HG02973 (cell line): ENCODE data around the gene ZNF827.
A peak's percentile ranks its signal among the peaks of the same experiment; 100 is the strongest.

Experiments used
- ATAC-seq: cut with Tn5 transposase; IDR thresholded peaks from one replicate; pipeline ENCODE4 v1.9.1; 2021; ENCODE audit warnings: moderate library complexity; ENCODE audit not compliant: unreplicated experiment

Gene ZNF827

DNA sequence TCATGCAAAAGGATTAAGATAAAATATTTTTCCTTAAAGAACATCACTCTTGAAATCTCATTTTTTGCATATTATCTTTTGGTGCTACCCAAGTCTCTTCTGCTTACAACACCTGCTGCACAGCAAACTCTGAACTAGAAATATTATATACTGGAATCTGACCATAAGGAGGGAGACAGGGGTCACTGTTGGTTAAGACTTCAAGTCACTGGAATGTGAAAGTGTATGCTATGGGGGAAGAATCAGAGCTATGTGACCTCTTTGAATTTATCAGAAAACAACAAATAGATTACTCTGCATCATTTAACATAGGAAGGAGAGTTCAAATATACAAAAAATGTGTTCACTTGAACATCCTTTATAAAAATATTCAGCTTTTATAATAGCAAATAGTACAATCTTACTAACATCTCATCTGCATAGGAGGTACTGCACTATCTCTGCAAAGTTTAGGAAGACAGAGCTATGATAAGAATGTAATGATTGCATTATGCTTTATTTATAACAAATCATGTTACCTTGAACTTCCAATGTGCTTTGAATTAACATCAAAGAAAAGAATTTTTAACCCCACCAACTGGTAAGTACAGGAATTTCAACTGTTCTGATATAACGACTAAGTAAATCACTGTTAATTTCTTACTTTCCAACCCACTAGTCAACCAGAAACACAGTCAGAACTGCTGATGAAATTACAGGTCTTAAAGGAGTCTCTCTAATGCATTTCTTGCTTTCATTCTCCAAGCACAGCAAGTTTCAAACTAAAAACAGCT lies 69.8 kb downstream of the ZNF827 start:
- ATAC-seq: peak; percentile 85

DNA sequence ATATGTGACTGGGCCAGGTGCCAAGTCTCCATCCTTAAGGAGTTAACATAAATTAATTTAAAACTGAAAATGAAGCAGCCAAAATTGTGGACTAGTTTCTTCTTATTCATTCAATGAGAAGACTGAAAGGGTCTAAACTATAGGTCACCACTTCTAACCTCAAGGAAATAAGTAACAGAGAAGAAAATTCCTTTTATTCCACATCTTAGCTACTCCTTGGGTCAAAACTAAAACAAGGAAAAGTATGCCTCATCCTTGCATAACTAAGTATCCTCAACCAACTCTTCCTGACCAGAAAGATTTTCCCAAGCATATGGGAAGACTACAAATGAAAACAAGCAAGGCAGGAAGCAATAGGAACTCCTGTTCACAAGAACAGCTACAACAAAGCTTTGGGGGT lies 71.2 kb downstream of the ZNF827 start:
- ATAC-seq: no peak

DNA sequence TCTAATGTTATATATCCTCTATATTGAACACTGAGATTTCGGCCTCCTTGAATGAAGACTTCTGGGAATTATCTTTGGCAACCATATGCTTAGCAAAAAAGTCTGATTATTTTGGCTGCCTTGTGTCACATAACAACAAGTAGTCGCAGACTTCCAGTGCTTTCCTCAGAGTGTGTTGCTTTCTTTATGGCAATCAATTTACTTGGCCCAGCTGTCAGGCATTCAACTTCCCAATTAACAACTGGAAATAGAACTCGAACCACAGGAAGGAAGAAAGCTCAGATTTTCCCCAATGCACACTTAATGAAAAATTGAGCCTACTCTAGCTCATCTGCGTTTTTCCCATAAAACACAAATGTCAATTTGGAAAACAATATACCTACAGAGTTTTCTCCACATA lies 71.6 kb downstream of the ZNF827 start:
- no peak for ATAC-seq

DNA sequence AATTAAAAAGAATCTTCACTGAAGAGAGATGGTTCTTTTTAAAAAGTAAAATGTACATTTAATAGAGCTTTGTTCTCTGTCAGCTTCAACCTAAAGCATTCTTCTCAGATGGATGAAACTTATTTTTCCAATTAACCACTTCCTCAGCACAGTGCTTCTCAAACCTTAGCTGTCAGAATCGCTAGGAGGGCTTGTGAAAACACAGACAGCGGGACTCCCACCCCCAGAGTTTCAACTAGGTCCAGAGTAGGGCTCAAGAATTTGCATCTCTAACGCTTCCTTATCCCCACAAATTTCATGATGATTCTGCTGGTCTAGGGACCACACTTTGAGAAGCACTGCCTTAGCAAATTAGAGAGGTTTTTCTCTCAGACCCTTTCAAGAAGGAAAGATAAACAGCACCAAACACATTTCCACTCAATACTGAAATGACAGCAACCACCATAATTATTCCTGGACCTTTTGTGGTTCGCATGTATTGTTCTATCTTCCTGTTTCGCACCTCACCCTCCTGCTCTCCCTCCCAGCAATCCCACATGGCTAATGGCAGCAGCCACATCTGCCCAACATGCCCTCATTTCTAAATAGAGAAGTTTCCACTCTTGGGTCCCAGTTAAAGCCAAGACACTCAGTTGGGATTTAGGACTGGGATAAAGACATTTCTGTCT lies 73.2 kb downstream of the ZNF827 start:
- ATAC-seq: no peak

DNA sequence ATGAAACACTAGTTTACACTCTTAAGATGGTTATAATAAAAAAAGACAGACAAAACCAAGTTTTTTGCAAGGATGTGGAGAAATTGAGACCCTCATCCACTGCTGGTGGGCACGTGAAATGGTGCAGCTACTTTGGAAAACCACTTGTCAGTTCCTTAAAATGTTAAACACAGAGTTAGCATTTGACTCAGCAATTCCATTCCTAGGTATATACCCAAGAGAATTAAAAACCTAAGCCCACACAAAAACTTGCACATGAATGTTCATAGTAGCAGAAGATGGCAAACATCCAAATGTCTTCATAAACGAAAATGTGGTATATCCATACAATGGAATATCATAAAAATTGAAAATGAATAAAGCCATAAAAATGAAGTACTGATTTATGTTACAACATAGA lies 75.4 kb downstream of the ZNF827 start:
- no peak for ATAC-seq

DNA sequence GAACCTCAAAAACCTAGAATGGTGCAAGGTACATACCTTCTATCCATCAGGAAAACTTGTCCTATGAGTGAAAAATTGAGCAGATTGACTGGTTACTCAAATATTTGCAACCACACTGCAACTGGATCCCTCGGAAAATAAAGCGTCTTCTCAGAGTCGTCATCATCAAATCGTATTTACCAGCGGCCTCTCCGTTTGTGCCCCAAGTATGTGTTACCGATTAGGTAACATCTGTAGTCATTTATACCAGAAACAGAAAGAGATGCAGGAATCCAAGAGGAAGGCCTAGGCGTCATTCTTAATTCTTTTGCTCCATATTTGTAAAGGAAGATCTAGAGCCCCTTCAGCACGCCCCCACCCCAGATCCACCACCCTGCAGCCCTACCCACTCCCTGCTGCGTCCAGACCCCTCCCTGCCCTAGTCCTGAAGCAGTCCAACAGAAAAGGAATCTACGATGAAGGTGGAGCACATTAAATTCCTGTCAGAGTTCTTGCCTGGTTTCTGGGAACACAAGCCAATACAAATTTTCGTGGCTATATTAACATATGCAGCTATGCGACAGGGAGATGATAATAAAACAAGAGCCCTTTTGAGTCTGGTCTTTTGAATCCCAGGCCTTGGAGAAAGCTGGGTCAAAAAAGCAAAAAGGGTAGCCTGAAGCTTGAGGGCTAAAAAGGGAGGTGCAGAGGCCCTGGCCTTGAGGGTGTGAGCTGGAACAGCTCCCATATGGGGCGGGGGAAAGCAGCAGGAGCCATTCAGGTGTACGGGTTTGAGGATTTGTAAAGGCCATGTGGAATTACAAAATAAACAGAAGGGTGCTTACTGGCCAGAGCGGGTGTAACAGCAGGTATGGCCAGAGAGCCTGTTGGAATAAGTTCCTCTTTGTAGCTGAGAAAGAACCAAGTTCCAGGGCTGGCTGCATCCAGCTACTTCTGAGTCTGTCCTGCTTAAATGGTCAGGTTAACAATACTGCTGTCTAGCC lies 77.0 kb downstream of the ZNF827 start:
- ATAC-seq: no peak

DNA sequence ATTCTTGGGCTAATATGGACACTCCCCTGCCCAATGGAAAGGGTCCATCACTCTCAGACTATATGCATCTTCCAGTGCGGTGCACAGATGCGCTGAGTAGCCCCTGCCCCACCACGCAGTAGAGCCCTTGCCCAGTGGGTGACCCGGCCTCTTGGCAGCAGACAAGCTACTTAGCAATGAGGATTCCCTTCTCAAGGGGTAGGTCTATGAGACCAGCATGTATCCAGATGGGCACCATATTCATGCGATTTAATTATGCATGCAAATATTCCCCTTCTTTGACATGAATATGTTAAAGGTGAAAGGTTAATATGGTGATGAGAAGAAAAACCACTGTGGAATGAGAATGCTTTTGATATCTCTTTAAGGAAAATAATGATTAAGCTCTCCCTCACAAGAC lies 77.7 kb downstream of the ZNF827 start:
- ATAC-seq: no peak

DNA sequence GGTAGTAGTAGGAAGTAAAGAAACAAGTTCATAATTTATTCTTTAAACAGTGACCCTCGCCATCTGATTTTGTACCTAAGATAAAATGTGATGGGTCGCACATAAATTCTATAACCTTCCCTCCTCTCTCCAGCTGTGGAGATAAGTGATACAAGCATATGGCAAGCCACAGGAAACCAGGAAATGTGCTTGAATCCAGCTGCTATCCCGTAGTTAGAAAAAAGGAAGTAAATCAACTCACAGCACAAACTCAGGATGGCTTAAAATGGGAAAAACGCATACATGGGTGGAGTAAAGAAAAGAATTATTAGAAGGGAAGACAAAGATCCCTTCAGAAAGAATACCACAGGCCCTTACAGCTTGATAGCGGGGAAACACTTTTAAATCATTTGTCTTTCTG lies 78.2 kb downstream of the ZNF827 start:
- ATAC-seq: no peak

DNA sequence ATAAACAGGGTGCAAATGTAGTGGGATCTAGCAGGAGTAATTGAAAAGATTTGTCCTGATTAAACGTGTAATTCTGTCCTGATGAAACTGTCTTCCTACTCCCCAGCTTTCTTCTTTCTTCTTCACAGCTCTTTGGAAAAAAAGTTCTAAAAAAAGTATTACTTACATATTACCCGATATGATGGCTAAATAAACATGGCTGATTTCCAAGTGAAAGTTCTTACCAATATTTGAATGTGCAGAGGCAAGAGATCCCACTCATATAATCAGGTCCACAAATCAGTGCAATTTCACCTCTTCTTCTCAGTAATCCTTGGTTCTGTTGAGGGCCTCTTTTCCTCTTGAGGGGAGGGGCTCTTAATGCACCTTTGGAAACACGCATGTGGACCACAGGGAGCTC lies 78.7 kb downstream of the ZNF827 start:
- ATAC-seq: no peak

DNA sequence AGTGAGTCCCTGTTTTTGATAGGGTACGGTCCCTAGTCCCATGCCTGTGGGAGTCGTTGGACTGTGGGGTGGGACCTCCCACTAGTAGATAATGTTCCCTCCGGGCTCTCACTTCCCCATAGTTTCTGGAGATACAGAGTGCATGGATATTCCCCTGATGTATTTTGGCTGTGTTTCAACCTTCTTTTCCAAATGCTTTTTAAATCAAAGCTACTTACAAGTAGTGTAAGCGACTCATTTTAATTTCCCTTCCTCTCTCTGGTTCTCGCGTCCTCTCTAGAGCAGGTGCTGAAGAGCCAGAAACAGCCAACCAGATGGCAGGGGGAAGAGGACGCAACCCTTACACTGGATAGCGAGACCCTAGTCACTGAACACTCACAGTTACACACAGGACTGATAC lies 79.2 kb downstream of the ZNF827 start:
- no peak for ATAC-seq

DNA sequence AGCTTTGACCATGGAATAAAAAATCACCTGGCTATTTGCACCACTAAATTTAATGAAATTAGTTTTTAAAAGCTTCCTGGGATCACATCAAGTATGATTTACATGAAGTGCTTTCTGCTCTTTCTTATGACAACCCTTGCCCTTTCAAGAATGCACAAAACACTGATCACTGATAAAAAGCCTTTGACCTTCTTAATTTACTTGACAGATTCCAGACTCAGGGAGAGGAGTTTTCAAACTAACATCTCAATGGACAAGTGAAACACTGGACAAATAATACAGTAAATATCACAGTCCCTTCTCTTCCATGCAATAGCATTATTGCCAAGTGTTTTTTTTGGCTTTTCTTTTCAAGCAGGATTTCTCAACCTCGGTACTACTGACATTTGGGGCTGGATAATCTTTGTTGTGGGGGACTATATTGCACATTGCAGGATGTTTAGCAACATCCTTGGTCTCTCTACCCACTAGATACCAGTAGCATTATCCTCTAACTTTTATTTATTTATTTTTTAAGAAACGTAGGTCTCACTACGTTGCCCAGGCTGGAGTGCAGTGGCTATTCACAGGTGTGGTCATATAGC lies 86.3 kb downstream of the ZNF827 start:
- ATAC-seq: no peak

DNA sequence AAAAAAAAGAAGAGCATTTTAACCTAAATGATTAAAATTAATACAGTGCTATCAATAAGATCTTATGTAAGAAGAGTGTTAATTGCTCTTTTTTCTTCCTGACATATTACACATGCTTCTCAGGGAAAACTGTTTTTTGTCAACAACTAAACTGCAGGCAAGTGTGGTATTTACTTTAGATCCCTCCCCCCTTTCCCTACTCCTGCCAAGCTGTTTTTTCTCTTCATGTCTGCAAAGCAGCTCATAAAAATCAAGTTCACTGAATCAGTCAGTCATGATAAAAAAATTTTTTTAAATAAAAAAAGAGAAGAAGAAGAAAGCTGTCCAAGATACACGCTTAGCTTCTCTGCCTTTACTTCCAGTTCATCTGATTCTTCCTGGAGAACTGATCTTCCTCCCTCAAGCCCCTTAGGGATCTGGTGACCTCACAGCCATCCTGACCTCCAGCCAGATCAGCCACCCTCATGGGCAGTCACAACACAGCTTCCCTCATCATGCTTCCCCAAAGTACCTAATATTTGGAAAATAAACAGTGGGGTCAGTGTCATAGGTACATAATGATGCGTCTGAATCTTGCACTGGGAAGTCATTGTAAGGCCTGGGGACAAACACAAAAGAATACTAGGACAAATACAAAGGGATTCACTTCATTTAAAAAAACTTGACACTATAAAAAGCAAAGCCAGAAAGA lies 87.0 kb downstream of the ZNF827 start:
- no peak for ATAC-seq

DNA sequence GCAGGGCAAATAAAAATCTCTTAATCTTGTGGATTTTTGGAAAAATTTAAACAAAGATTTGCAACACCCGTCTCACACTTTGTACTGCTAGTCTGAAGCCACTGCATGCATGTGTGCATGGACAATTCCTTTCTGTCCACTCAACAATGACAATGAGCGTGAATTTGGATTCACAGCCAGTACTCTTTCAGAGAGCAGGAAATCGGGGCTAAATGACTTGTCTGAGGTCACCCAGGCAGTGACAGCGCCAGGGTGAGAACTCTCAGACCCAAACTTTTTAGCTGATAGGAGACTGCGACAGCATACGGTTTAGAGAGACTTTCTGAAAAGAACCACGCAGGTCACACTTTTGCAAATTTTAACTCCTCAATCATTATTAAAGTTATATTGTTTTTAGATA lies 90.9 kb downstream of the ZNF827 start:
- ATAC-seq: no peak

DNA sequence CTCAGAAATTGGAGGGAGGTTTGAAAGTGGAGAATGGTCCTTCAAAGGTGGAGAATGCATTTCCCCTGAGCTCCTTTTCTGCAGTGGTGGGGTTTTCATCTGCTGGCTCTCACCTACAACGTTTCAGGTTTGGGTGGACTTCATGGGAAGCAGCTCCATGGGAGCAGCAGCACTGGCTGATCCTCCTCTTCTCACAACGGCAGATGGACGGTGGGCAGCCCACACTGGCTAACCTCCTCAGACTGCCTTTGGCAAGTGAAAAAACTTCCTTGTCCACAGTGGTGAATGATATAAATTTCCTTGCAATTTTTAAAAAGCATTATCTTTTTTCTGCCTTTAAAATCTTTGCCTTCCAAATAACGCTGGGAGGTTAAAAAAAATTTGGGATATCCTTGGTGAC lies 93.5 kb downstream of the ZNF827 start:
- ATAC-seq: no peak

DNA sequence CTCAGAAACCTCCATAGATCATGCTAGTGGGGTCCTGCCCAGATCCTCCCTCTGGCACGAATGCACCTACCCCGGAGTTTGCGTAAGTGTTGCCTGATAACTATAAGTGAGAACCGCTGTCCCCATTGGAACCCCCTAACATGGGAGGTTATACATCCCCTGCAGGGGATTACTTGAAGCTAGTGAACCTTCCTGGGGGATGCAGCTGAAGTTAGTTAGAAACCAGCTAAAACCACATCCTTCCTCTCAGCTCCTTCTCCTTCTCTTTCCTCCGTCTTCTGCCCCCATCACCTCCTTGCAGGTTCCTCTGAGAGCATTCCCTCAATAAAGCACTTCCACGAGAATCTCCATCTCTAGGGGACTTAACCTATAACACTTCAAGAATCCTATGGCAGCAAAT lies 95.0 kb downstream of the ZNF827 start:
- ATAC-seq: no peak

DNA sequence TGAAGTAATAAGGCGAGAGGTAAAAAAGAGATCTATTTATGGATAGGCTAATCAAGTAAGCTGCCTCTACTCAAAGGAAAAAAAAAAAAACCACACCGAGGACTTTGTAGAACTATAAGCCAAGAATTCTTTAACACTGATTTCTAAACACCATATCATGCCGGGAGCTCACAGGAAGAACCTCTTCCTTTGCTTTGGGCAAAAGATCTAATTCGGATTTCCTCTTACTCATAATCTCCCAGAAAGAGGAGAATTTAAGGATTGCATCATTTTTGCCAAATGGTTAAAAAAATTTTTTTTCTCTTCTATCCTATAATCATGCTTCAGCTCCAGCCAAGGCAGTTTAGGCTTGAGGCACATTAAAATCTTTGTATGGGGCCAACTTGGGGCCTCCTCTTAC lies 95.5 kb downstream of the ZNF827 start:
- no peak for ATAC-seq

DNA sequence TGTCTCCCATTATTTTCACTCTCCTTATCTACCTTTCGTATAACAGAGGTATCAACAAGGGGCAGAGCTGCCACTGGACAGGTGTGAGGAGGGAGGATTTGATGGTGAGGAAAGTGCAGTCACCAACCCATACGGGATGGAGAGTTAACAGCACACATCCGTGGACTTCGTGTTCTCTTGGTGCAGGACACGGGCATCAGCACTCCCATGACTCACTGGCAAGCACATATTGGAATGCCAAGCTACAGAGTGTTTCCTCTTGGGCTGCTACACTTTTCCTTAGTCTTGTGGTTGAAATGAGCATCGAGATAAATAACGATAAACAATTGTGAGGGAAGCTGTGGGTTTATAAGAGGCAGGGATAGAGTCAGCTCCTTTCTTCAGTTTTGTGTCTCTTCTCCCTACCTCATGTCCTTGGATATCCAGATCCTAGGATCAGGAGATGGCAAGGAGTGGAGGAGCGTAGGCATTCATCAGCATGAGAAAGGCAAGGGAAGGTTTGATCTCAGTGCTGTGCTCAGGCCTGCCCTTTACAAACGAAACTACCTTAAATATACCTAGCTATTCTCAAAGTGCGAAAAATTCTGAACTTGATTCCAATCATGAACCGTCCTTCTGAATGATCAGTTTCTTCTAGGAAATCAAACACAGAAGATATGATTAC lies 96.3 kb downstream of the ZNF827 start:
- ATAC-seq: no peak

DNA sequence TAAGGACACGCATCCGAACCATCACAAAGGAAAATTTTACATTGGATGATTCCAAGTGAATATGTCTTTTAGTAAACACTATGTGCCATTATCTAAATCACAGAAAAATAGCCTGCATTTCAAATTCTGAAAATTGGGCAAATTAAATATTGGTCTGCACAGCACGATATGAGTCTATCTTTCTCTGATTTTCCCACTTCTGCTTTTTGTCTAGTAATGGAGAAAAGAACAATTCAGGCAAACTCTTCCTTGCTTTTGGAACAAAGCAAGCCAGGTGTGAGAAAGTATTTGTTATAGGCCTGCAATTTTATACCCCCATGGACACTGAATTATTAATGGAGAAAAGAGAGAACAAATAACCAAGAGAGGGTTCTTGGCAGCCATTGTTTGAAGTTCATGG lies 97.8 kb downstream of the ZNF827 start:
- ATAC-seq: no peak

DNA sequence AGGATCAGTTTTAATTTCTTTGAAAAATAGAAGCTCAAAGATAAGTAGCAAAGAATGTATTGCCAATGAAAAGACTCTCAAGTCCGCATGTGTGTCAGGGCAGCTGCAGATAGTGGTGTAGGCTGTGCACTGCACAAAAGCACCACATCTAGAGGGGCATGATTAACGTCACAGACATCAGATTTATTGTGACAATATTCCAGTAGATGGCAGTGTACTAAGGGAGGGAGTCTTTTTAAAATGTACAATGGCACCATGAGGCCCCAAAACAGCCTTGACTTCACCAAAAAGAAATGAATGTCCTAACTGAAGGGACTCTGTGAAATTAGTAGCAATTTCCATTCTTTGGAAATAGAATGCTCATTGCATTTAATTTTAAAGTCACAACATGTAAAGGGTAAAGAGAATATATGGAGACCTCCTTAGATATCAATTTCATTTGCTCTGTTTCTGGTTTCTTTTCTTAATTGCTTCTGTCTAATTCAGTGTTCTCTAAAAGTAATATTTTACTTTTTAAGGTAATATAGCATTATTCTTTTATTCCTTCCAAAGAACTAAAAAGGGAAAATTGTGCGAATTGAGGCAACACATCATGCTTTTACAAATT lies 98.4 kb downstream of the ZNF827 start:
- ATAC-seq: peak; percentile 95

DNA sequence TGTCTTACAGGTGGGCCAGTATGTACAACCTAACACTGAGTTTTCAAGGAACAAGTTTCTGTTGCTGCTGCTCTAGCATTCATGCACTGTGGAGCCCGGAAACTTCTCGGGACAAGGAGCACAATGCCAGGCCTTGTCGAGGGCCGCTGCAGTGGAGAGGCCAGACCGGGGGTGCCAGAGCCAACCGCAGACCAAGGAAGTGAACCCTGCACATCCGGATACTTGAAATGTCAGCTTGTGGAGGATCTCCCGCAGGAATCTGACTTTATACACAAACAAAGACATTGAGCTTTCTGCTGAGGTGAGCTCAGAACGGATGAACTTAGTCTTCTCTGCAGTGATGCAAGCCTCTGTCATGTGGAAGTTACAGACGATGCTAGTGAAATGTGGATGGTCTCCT lies 99.5 kb downstream of the ZNF827 start:
- ATAC-seq: no peak
